Mammary epithelial cell (primary cell): ENCODE measurements around the gene PERCC1.

Experiments used
- CTCF ChIP-seq, 2 donors: IDR thresholded peaks in 1 of 2; conservative IDR thresholded peaks in 1 of 2; 2 replicates each; pipeline ENCODE4 v1.5.1; 2011 to 2012; ENCODE audit warnings: inconsistent platforms in 2 of 2, low read length in 2 of 2, mild to moderate bottlenecking in 2 of 2, control low read depth in 1 of 2, low read depth in 1 of 2; ENCODE audit not compliant: insufficient read depth in 1 of 2; ENCODE audit errors: extremely low read depth in 1 of 2
- EZH2 ChIP-seq: IDR thresholded peaks from 2 replicates; pipeline ENCODE4 v1.6.1; 2012; ENCODE audit warnings: low read length, inconsistent platforms, borderline replicate concordance

GRCh38 chr16:1438229-1439057 is 7.6 kb downstream of the PERCC1 start:
- no peak for TF ChIP-seq CTCF (conservative IDR thresholded peaks at IDR 0.05 in 1 of 2, IDR thresholded peaks at IDR 0.05 in 1 of 2; ENCODE audit: extremely low read depth in 1 of 2, insufficient read depth in 1 of 2, low read depth in 1 of 2, low read length in 2 of 2)
- TF ChIP-seq EZH2: no peak
